ENCODE results near the gene BTG4.

The BTG4 gene

DNA sequence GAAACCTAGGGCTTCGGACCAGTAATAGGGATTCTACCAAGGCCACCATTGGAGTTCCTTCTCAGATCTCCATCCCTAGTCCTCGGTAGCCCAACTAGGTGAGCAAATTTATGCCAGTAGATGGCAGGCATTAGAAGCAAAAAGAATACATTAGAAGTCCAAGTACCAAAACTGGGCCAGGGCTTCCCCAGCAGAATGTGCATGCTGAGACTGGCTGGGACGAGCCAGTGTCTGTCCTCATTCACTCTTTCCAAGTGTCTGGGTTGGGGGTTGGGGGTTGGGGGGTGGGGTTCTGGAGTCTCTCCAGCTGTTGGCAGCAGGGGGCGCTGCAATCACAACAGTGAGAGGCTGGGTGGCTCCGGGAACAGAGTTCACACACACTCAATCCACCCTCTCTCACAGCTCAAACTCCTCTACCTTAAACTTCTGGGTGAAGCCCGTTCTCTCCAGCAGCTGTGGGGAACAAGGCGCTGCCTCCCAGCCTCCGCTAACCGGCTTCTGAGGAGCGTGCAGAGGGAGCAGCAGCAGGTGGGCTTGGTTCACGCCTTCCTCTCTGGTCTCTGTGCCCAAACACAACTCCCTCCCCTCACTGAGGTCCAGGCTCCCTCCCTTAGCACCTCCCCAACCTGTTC is 57.5 kb downstream of the BTG4 start:
- DNase-seq (ENCODE audit: low spot score): peak; percentile 85

DNA sequence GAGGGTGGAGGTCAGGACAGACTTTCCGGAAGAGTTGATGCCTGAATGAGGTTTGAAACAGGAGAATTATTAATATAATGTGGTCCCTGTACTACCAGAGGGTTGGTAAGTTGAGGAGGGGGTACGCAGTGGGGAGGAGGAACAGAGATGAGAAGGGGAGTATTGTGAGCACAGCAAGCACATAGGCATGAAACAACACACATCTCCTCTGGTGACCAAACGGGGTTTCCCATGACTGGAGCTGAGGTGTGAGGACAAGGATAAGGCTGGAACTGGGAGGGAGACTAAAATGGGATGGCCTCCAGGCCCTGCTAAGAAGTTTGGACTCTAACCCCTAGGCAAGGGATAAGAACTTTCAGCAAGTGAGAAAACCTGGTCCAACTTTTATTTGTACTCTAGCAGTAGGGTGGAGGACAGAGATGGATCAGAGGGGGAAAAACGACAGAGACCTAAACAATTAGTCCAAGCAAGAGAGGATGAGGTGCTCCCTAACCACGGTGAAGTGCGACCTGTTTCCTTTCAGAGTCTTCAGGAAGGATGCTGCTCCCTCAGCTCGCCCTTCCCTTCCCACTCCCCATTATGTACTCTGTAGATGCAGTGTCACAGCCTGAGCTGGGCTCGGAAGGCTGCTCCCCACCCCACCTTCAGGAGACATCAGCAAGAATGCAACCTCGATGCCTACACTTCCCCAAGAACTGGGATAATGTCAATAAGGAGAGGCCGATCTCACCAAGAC is 59.2 kb downstream of the BTG4 start:
- no peak for DNase-seq (ENCODE audit: low spot score)

DNA sequence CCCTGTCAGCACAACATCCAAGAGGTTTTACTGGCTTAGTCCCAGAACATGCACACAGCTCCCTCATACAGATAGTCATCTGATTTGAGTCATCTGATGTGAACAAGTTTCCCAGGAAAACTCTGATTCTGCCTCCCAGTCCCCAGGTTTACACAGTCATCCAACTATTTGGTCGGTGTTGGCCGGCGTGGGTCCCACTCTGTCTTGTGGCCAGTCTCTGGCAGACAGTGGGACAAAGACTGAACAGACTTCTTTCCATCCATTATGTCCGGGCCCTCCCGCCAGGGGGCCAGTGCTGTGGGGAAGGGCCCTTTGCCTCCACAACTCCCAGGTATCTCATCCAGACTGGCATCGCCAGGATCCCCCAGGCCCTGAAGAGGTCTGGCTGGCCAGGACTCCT is 60.0 kb downstream of the BTG4 start:
- DNase-seq (ENCODE audit: low spot score): peak; percentile 42

DNA sequence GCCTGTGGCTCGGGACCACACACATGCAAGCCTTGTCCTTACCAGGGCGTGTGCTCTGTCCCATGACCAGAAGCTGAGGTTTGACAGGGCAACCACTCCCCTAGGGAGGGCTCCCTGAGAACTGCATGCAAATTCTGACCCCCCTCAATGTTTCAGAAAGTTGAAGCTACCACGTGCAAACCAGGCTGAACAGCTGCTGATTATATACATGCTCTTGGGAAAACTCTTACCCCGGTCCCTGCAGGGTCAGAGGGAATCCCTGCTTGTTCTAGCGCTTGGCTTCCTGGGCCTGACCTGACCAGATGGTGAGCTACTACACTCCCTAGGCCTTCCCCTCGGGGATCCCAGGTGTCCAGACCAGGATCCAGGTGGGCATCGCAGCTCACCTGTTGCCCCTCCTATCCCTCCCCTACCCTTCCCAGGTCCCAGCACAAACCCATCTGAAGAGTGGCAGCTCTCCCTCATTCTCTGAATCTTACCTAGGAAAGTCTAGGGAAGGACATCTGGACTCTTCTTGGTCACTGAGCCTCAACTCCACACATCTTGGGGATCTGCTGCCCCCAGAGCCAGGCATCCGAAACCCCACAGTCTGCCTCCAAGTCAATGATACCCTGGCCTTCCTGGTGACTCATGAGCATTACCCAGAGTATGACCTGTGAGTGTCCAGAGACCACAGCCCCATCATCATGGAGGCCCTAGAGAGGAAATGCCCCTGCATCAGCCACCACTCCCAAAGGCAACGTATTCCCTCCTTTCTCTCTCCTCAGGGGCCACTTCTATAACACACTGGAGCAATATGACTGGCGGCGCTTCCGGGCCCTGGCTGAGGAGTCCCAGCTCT is 61.5 kb downstream of the BTG4 start:
- no peak for DNase-seq (ENCODE audit: low spot score)

DNA sequence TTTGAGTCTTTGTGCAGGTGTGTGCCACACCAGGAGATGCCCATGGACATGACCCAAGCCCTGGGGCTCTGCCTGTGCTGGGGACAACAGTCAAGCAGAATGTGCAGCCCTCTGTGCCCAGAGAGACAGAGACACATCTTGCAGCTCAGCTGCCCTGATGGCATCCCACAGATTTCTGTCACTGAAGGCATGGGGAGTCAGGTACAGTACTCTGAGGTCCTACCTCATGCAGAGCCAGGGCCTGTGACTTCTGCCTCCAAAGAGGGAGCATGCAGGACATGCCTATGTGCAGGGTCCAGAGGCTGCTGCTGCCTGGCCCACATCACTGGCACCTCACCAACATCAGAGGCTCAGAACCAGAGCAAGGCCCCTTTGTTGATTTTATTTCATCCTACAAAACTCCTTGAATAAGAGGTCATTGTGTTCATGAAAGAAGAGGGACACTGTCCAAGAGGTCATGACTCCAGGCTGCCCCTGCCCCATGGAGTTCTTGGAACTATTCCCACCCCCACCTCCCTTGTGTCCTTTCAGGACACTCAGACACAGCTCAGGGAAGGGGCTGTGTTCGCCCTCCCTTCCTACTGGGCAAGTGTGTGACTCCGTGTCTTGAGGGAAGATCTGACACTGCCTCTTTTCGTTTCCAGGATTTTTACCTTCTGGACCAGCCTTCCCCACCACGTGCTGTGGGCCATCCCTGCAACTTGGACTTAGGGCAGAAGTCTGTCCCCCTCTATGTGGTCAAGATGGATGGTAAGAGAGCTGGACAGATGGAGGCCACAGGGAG is 62.3 kb downstream of the BTG4 start:
- DNase-seq (ENCODE audit: low spot score): no peak

DNA sequence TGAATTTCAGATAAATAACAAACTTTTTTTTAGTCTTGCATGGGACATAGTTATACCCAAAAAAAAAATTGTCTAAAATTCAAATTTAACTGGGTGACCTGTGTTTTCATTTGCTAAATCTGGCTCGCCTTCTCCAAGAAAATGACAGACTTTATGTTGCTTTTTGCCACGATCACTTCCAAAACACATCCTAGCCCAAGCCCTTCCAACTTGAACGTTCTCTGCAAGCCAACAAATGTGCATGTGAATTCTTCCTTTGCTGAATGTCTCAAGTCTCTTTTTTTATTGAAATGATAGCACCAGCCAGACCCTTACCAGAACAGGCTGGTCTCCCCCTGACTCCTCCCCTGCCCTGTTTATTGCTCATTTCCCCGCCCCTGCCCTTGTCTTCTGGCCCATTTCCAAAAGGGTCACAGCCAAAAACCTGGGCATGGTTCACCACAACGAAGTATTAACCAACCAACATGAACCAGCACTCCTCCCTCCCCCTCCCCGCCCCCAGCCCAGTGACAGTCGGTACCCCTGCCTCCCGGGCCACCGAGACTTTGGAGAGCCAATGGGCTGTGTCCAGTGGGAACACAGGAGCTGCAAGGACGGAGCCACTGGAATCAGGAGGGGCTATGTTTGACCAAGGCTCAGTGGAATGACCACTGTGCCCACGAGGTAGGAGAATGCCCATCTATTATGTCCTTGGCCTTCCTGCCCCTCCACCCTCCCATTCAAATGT is 63.2 kb downstream of the BTG4 start:
- DNase-seq (ENCODE audit: low spot score): no peak

DNA sequence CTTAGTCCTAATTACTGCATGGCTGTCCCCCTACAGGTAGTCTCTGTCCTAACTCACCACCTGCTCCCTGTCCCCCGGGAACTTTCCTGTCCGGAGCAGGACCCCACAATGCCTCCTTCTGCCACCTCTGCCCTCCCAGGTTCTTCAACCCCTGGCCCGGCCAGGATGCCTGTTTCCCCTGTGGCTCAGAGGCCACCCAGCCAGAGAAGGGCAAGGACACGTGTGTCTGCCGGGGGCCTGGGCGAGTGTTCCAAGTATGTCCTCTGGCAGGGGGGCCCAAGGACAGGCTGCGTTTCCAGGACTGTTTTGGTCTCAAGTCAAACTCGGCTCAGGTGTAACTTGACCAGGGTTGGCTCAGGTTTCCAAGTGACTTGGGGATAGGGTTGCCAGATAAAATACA is 63.8 kb downstream of the BTG4 start:
- no peak for DNase-seq (ENCODE audit: low spot score)

DNA sequence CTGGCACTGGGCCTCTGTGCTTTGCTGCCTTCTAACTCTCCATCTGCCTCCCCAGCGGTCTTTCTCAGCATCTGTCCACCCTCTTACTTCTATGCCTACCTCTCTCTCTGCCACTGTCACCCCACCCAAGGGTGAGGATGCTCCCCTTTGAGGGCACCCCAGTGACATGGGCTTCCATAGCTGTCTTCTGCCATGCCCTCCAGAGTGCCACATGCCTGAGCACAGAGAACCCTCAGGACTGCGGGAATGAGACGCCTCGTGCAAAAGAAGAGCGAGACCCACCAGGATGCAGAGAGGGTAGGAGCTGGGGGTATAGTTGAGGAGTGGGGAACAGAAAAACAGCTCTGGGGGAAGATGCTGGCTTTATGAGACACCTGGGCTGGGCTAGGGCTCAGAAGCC is 64.3 kb downstream of the BTG4 start:
- no peak for DNase-seq (ENCODE audit: low spot score)

DNA sequence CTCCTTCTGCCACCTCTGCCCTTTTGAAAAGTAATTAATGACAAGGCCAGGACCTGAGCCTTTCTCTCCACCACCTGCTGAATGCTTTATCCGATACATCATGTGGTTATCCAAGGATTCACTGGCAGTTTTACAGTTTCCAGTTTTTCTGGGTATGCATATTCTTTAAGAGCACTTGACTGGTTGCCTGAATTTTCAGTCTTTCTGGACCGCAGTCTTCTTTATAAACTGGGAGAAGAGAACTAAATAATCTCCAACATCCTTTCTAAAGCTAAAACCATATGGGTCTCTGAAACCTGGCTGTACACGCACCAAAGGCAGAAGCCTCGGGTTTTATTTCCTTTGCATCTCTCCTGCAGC is 65.1 kb downstream of the BTG4 start:
- DNase-seq (ENCODE audit: low spot score): no peak

DNA sequence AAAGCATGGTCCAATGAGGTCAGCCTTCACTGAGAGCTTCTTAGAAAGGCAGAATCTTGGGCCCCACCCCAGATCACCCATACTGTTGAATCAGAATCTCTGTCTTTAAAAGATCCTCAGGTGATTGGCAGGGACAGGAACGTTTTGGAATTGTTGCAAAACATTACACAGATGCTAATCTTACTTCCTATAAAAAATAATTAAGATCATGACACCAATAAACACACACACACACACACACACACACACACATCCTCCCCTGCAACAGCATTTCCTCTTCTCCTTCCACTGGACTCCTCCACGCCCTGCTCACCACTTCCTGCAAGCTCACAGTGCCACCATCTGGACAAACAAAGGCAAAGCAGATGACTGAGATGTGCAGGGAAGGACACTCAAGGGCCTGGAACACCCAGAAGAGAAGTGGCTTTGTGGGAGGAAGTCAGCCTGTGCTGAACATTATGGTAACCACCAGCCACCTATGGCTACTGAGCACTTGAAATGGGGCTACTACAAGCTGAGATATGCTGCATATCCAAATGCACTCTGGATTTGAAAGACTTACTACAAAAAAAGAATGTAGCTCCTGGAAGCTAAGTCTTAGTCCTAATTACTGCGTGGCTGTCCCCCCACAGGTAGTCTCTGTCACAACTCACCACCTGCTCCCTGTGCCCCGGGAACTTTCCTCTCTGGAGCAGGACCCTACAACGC is 65.6 kb downstream of the BTG4 start:
- peak; percentile 90 for DNase-seq (ENCODE audit: low spot score)

DNA sequence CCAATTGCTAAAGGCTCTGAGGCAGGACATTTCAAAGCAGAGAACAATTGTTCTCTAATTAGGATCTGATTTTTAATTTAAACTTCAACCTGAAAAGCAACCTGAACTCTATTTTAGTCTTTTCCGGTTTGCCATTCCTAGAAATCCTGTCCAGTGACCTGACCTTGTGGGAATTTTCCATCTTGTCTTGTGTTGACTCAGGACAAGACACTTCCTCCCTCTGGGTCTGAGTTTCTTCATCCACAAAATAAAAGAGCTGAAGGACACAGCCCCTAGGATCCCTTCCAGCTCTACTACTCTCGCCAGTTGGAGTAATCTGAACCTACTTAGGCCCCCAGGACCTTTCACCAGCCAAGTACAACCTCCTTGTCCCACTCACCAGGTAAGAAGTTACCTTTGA is 66.6 kb downstream of the BTG4 start:
- no peak for DNase-seq (ENCODE audit: low spot score)

Measured in hepatic stellate cell (primary cell).